Measurements from ENCODE around the gene AGAP3. TPM values are rescaled to one million over a fixed set of nuclear protein-coding genes. Genes with fewer than 3 reads are reported as not detected.

The AGAP3 gene
- total RNA-seq, 1 experiment from 2014 or later: 103 TPM

- DNase-seq (ENCODE audit: low read depth, low spot score): no peak
- Histone ChIP-seq H3K9me3 (ENCODE audit: control insufficient read depth, insufficient read depth, low read depth, low read length) (no peaks in the 10 kb centered on the region), H3K27me3 (ENCODE audit: control insufficient read depth, insufficient read depth, low read length) (no peaks in the 10 kb centered on the region), H3K4me1 (ENCODE audit: control insufficient read depth, insufficient read depth, low read length) (no peaks in the 10 kb centered on the region), H3K36me3 (ENCODE audit: control insufficient read depth, insufficient read depth, low read length) (no peaks in the 10 kb centered on the region), H3K4me3 (ENCODE audit: low read depth in 2 of 2, low read length in 2 of 2) (no peak overlapping the region), H3K27ac (ENCODE audit: low read length) (no peak overlapping the region)
- ATAC-seq: no peak
- POLR2A ChIA-PET: no interaction called here
- in situ Hi-C loops (cut with HindIII; ENCODE audit: low pct_unique_long_range_greater_than_20kb, low sequenced_read_pairs): no loop called here
- intact Hi-C loops (cut with micrococcal nuclease; ENCODE audit: unreplicated experiment): no loop called here
- BruUV-seq (replicated peaks): no TSS peak
- TF ChIP-seq POLR2AphosphoS5 (IDR thresholded peaks at IDR 0.05; ENCODE audit: low read depth, low read length) (no peak), REST (IDR thresholded peaks at IDR 0.05; ENCODE audit: insufficient read depth in 1 of 2, low read depth in 2 of 2, low read length in 1 of 2) (no peak), SIN3A (IDR thresholded peaks at IDR 0.05; ENCODE audit: borderline replicate concordance, insufficient read depth, low read depth, low read length) (no peak), CTCF (IDR thresholded peaks at IDR 0.05) (no peak), TCF7L2 (IDR thresholded peaks at IDR 0.05; ENCODE audit: low read depth, low read length) (no peak)
- CTCF ChIA-PET: no interaction called here
Observed at GRCh38 chr7:151126491-151127137, 40.3 kb downstream of the AGAP3 start.

- intact Hi-C loops (cut with micrococcal nuclease; ENCODE audit: unreplicated experiment): no loop called here
- ATAC-seq (no peak), DNase-seq (ENCODE audit: low read depth, low spot score) (no peak)
- in situ Hi-C loops (cut with HindIII; ENCODE audit: low pct_unique_long_range_greater_than_20kb, low sequenced_read_pairs): no loop called here
- no peaks in the 10 kb centered on the region for H3K4me1 ChIP-seq (ENCODE audit: control insufficient read depth, insufficient read depth, low read length)
- H3K27me3 ChIP-seq (ENCODE audit: control insufficient read depth, insufficient read depth, low read length): no peaks in the 10 kb centered on the region
- TF ChIP-seq CTCF (IDR thresholded peaks at IDR 0.05) (no peak), POLR2AphosphoS5 (IDR thresholded peaks at IDR 0.05; ENCODE audit: low read depth, low read length) (no peak), REST (IDR thresholded peaks at IDR 0.05; ENCODE audit: insufficient read depth in 1 of 2, low read depth in 2 of 2, low read length in 1 of 2) (no peak), SIN3A (IDR thresholded peaks at IDR 0.05; ENCODE audit: borderline replicate concordance, insufficient read depth, low read depth, low read length) (no peak), TCF7L2 (IDR thresholded peaks at IDR 0.05; ENCODE audit: low read depth, low read length) (no peak)
- H3K4me3 ChIP-seq (ENCODE audit: low read depth in 2 of 2, low read length in 2 of 2): no peak overlapping the region
- ChIA-PET CTCF (no interaction called here), POLR2A (no interaction called here)
- no peak overlapping the region for H3K27ac ChIP-seq (ENCODE audit: low read length)
- H3K9me3 ChIP-seq (ENCODE audit: control insufficient read depth, insufficient read depth, low read depth, low read length): no peaks in the 10 kb centered on the region
- H3K36me3 ChIP-seq (ENCODE audit: control insufficient read depth, insufficient read depth, low read length): no peaks in the 10 kb centered on the region
- BruUV-seq (replicated peaks): no TSS peak
Observed at GRCh38 chr7:151128144-151128543, 41.9 kb downstream of the AGAP3 start.

Measured in Panc1 (cell line).